PC-9 (cell line): ENCODE data around the gene FGF22. TPM values are rescaled to one million over a fixed set of nuclear protein-coding genes. Genes with fewer than 3 reads are reported as not detected.

ENCODE experiments used
- BruUV-seq: library from RNA; stranded (reverse); fragments of 400-500 nt; replicated peaks from 2 replicates; lab custom pipeline; 2021; lab: Mats Ljungman, UMichigan
- CTCF ChIA-PET: fragments of 300-600 bp; sonication (Branson Sonifier 250); formaldehyde crosslinking; loops from one replicate; lab custom pipeline; 2022; ENCODE audit warnings: antibody characterized with exemption; lab: Charles Lee
- POLR2A ChIA-PET: fragments of 300-600 bp; sonication (Branson Sonifier 250); formaldehyde crosslinking; loops from one replicate; lab custom pipeline; 2022; ENCODE audit warnings: antibody characterized with exemption; ENCODE audit not compliant: unreplicated experiment; lab: Charles Lee
- DNase-seq, 2 experiments: peaks; one replicate each; pipeline versions ENCODE4 v3.0.0 to v3.0.0-alpha.2; 2015 to 2022; ENCODE audit warnings: mixed read lengths in 1 of 2
- H2AFZ ChIP-seq: fragments of 200-600 bp; sonication (generic); 2 replicates; pipeline ENCODE4 v1.8.1; 2017; ENCODE audit warnings: antibody characterized with exemption
- H3F3A ChIP-seq: fragments of 200-600 bp; sonication (generic); 2 replicates; pipeline ENCODE4 v1.8.1; 2017; ENCODE audit warnings: antibody characterized with exemption, mild to moderate bottlenecking, low read depth; ENCODE audit not compliant: insufficient read depth
- H3K27ac ChIP-seq: fragments of 200-600 bp; sonication (generic); 2 replicates; pipeline ENCODE4 v1.6.1; 2016; ENCODE audit warnings: mixed run types
- H3K27me3 ChIP-seq: fragments of 200-600 bp; sonication (generic); 2 replicates; pipeline ENCODE4 v1.6.1; 2016; ENCODE audit warnings: low read depth, mixed run types; ENCODE audit not compliant: insufficient read depth
- H3K36me3 ChIP-seq: fragments of 200-600 bp; sonication (generic); 2 replicates; pipeline ENCODE4 v1.6.1; 2016; ENCODE audit warnings: low read depth, mixed run types
- H3K4me1 ChIP-seq: fragments of 200-600 bp; sonication (generic); replicated peaks from 2 replicates; pipeline ENCODE4 v1.6.1; 2016; ENCODE audit warnings: mixed run types; ENCODE audit not compliant: insufficient read depth
- H3K4me2 ChIP-seq: fragments of 200-600 bp; sonication (generic); 2 replicates; pipeline ENCODE4 v1.6.1; 2017; ENCODE audit warnings: mixed run types
- H3K4me3 ChIP-seq: fragments of 200-600 bp; sonication (generic); 2 replicates; pipeline ENCODE4 v1.6.1; 2016; ENCODE audit warnings: mixed run types
- H3K79me2 ChIP-seq: fragments of 200-600 bp; sonication (generic); 2 replicates; pipeline ENCODE4 v1.6.1; 2017; ENCODE audit warnings: low read depth, mixed run types
- H3K9me2 ChIP-seq: fragments of 200-600 bp; sonication (generic); 2 replicates; pipeline ENCODE4 v1.8.1; 2017; ENCODE audit warnings: mild to moderate bottlenecking; ENCODE audit not compliant: insufficient read depth
- H3K9me3 ChIP-seq: fragments of 200-600 bp; sonication (generic); 2 replicates; pipeline ENCODE4 v1.8.1; 2016; ENCODE audit warnings: low read depth; ENCODE audit not compliant: insufficient read depth
- H4K20me1 ChIP-seq: fragments of 200-600 bp; sonication (generic); 2 replicates; pipeline ENCODE4 v1.8.1; 2017; ENCODE audit not compliant: insufficient read depth
- EZH2 ChIP-seq: fragments of 200-600 bp; sonication (generic); IDR thresholded peaks from 2 replicates; pipeline ENCODE4 v1.8.0; 2017; ENCODE audit warnings: antibody characterized with exemption, low read depth
- intact Hi-C: fragments of 100-400 bp; cut with micrococcal nuclease; formaldehyde crosslinking; loops from one replicate; pipeline ENCODE4 v1.10.0; 2022; ENCODE audit not compliant: unreplicated experiment
- total RNA-seq: library from RNA; stranded (reverse); gene quantifications from 2 replicates; pipeline ENCODE4 v1.2.3, GENCODE V29; 2021
- TF ChIP-seq, protein P1 (sequence below): fragments of 200-600 bp; sonication (generic); conservative IDR thresholded peaks from 2 replicates; pipeline ENCODE4 v1.6.1; 2017; ENCODE audit warnings: mixed run types, antibody characterized with exemption, mild to moderate bottlenecking, moderate library complexity

Gene FGF22
- total RNA-seq, 1 experiment from 2014 or later = not detected

DNA sequence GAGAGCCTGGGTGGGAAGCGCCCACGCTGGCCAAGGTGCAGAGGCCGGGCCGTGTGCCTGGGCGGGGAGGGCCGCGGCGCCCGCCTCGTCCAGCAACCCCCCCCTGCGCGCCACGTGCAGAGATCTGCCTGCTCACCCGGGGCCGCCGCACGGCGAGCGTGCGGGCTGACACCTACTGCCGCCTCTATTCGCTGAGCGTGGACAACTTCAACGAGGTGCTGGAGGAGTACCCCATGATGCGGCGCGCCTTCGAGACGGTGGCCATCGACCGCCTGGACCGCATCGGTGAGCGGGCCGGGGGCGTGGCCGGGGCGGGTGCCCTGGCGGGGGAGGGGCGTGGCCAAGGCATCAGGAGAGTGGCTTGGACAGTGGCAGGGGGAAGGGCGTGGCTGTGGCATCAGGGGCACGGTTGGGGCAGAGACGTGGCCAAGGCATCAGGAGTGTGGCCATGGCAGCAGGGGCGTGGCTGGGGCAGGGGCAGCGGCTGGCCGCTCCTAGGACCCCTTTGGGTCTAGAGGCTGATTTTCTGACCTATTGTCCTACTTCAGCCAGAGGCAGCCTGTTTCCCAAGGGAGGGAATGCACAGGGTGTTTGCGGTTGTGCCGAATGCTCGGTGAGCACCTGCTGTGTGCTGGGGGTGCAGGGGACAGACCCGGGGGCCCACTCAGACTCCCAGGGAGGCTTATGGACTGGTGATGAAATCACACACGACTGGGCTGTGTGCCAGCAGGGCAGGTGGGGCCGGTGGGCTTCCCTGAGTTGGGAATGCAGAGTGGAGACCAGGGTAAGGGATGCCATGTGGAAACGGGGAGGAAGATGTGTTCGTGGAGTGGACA, 25.7 kb upstream of the FGF22 start:
- DNase-seq = no peak
- Histone ChIP-seq H3K36me3 (no peaks in the 10 kb centered on the region), H3K4me3 (no peak overlapping the region), H3K27ac (no peak overlapping the region), H3F3A (no peaks in the 10 kb centered on the region; the same call in 1 of the 2 replicates), H3K79me2 (no peaks in the 10 kb centered on the region), H3K9me3 (no peaks in the 10 kb centered on the region), H3K9me2 (no peaks in the 10 kb centered on the region), H2AFZ (no peak overlapping the region), H3K4me2 (no peak overlapping the region), H4K20me1 (no peaks in the 10 kb centered on the region), H3K27me3 (no peaks in the 10 kb centered on the region), H3K4me1 (no peaks in the 10 kb centered on the region)
- TF ChIP-seq, protein P1, sequence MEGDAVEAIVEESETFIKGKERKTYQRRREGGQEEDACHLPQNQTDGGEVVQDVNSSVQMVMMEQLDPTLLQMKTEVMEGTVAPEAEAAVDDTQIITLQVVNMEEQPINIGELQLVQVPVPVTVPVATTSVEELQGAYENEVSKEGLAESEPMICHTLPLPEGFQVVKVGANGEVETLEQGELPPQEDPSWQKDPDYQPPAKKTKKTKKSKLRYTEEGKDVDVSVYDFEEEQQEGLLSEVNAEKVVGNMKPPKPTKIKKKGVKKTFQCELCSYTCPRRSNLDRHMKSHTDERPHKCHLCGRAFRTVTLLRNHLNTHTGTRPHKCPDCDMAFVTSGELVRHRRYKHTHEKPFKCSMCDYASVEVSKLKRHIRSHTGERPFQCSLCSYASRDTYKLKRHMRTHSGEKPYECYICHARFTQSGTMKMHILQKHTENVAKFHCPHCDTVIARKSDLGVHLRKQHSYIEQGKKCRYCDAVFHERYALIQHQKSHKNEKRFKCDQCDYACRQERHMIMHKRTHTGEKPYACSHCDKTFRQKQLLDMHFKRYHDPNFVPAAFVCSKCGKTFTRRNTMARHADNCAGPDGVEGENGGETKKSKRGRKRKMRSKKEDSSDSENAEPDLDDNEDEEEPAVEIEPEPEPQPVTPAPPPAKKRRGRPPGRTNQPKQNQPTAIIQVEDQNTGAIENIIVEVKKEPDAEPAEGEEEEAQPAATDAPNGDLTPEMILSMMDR = no peak
- TF ChIP-seq EZH2 = no peak
- intact Hi-C loops = no loop called here
- POLR2A ChIA-PET = no interaction called here
- no TSS peak for BruUV-seq
- CTCF ChIA-PET = no interaction called here

DNA sequence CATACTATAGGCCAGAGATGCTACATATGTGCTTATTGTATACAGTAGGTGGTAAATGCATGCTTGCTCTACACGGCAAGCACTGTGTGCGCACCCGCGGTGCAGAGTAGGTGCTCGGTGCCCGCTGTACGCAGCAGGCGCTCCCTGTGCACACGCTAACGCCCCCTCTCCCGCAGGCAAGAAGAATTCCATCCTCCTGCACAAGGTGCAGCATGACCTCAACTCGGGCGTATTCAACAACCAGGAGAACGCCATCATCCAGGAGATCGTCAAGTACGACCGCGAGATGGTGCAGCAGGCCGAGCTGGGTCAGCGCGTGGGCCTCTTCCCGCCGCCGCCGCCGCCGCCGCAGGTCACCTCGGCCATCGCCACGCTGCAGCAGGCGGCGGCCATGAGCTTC, 24.1 kb upstream of the FGF22 start:
- H3K9me3 ChIP-seq = no peaks in the 10 kb centered on the region
- H3K4me1 ChIP-seq = no peaks in the 10 kb centered on the region
- no peaks in the 10 kb centered on the region for H3K9me2 ChIP-seq
- POLR2A ChIA-PET = no interaction called here
- TF ChIP-seq, protein P1 = no peak
- TF ChIP-seq EZH2 = no peak
- DNase-seq = no peak
- no TSS peak for BruUV-seq
- H4K20me1 ChIP-seq = no peaks in the 10 kb centered on the region
- H3K79me2 ChIP-seq = no peaks in the 10 kb centered on the region
- H3K4me3 ChIP-seq = no peak overlapping the region
- H3K27me3 ChIP-seq = no peaks in the 10 kb centered on the region
- CTCF ChIA-PET = no interaction called here
- no peaks in the 10 kb centered on the region; the same call in 1 of the 2 replicates for H3F3A ChIP-seq
- no peak overlapping the region for H3K4me2 ChIP-seq
- H3K27ac ChIP-seq = no peak overlapping the region
- no peak overlapping the region for H2AFZ ChIP-seq
- no peaks in the 10 kb centered on the region for H3K36me3 ChIP-seq
- intact Hi-C loops = no loop called here

DNA sequence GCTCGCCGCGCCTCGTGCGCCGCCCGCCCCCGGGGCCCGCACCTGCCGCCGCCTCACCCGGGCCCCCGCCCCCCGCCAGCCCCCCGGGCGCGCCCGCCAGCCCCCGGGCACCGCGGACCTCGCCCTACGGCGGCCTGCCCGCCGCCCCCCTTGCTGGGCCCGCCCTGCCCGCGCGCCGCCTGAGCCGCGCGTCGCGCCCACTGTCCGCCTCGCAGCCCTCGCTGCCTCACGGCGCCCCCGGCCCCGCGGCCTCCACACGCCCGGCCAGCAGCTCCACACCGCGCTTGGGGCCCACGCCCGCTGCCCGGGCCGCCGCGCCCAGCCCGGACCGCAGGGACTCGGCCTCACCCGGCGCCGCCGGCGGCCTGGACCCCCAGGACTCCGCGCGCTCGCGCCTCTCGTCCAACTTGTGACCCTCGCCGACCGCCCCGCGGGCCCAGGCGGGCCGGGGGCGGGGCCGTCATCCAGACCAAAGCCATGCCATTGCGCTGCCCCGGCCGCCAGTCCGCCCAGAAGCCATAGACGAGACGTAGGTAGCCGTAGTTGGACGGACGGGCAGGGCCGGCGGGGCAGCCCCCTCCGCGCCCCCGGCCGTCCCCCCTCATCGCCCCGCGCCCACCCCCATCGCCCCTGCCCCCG, 23.5 kb upstream of the FGF22 start:
- ChIA-PET CTCF (no interaction called here), POLR2A (no interaction called here)
- H3K4me3 ChIP-seq = no peak overlapping the region
- H3K9me2 ChIP-seq = no peaks in the 10 kb centered on the region
- no peak overlapping the region for H2AFZ ChIP-seq
- intact Hi-C loops = no loop called here
- H3K9me3 ChIP-seq = no peaks in the 10 kb centered on the region
- no peaks in the 10 kb centered on the region; the same call in 1 of the 2 replicates for H3F3A ChIP-seq
- no peaks in the 10 kb centered on the region for H3K79me2 ChIP-seq
- H3K4me1 ChIP-seq = no peaks in the 10 kb centered on the region
- BruUV-seq = no TSS peak
- H3K27ac ChIP-seq = no peak overlapping the region
- TF ChIP-seq, protein P1 = no peak
- no peak for TF ChIP-seq EZH2
- H3K27me3 ChIP-seq = no peaks in the 10 kb centered on the region
- no peak for DNase-seq
- H4K20me1 ChIP-seq = no peaks in the 10 kb centered on the region
- no peaks in the 10 kb centered on the region for H3K36me3 ChIP-seq
- no peak overlapping the region for H3K4me2 ChIP-seq
